Body of pancreas (tissue), 4 donors: ENCODE results near the gene TGM3.

Experiments used
- POLR2A ChIP-seq, 3 donors: fragments of 450-650 bp; IDR thresholded peaks; one replicate each; pipeline ENCODE4 v1.6.1; 2016; ENCODE audit warnings: antibody characterized with exemption in 3 of 3, mild to moderate bottlenecking in 2 of 3
- TF ChIP-seq, protein P1 (sequence below), 7 experiments: fragments of 450-650 bp in 4 of 7; fragments of 200-600 bp in 3 of 7; sonication (generic) in 3 of 7; IDR thresholded peaks; one replicate each; pipeline ENCODE4 v1.5.1; 2016 to 2019; ENCODE audit warnings: antibody characterized with exemption in 7 of 7

DNA sequence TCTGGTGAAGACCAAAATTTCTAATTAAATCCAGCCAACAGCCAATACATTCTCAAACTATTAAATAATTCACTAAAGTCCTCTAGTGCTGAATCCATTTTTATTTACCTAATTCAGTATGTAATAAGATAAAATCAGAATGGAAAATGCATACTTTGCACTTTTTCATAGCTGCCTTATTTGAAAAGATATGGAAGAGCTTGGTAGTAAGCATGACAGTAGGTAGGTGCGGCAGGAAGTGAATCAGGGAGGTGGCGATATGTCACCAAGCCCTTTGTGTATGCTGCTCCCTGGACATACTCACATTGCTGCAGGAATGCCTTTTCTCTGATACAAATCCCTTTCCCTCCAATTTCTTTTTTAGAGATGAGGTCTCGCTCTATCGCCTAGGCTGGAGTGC lies 10.2 kb upstream of the TGM3 start:
- TF ChIP-seq, protein P1, sequence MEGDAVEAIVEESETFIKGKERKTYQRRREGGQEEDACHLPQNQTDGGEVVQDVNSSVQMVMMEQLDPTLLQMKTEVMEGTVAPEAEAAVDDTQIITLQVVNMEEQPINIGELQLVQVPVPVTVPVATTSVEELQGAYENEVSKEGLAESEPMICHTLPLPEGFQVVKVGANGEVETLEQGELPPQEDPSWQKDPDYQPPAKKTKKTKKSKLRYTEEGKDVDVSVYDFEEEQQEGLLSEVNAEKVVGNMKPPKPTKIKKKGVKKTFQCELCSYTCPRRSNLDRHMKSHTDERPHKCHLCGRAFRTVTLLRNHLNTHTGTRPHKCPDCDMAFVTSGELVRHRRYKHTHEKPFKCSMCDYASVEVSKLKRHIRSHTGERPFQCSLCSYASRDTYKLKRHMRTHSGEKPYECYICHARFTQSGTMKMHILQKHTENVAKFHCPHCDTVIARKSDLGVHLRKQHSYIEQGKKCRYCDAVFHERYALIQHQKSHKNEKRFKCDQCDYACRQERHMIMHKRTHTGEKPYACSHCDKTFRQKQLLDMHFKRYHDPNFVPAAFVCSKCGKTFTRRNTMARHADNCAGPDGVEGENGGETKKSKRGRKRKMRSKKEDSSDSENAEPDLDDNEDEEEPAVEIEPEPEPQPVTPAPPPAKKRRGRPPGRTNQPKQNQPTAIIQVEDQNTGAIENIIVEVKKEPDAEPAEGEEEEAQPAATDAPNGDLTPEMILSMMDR (IDR thresholded peaks at IDR 0.05) = no peak
- TF ChIP-seq POLR2A (IDR thresholded peaks at IDR 0.05) = no peak
